ENCODE data around the gene NADSYN1.
"Not testable (repeated sequence)": the region's sequence is repeated elsewhere in the genome, so short reads cannot be mapped to it uniquely, and the experiment has no call there.

Gene NADSYN1

DNA sequence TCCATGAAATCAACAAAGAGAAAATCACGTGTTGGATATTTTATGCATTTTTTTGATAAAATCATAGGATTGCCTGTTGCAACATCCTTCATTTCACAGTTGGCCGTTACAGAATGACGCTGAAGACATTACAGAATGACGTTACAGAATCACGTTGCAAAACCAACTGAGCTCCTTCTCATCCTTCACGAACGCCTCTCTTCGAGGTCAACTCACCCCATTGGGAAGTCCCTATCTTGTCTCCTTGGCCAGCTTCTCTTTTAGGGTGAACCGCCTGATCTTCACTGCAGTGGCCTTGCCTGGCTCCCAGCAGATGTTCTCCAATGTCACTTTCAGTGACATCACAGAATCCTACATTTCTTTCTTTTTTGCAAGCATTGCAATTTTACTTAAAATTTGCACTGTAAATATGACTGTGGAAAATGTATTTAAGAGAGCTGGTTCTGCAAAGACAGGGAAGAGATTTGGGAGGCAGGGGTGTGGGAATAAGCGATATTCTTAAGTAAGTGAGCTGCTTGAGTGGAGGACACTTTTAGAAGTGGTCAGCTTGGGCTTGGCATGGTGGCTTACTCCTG is 79.1 kb downstream of the NADSYN1 start:
- DNase-seq: no peak

- DNase-seq: not testable (repeated sequence)
These were observed 82.0 kb downstream of the NADSYN1 start for GRCh38 chr11:71534711-71535608.

DNA sequence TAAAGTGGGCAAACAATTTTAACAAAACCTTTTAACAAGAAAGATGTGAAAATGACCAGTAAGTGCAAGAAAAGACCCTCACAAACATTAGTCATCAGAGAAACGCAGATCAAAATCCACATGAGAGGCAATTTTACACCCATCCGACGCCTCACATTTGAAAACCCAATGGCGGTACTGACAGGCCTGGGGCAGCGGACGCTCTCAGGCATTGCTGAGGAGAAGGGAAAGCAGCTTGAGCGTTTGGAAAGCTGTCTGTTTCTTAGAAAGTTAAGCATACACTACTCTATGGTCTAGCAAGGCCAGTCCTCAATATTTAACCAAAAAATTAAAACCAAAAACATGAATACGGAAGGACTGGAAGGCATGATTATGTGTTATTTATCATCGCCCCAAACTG is 82.8 kb downstream of the NADSYN1 start:
- no peak for DNase-seq

- DNase-seq: no peak
These were observed 84.5 kb downstream of the NADSYN1 start for GRCh38 chr11:71537537-71537936.

DNA sequence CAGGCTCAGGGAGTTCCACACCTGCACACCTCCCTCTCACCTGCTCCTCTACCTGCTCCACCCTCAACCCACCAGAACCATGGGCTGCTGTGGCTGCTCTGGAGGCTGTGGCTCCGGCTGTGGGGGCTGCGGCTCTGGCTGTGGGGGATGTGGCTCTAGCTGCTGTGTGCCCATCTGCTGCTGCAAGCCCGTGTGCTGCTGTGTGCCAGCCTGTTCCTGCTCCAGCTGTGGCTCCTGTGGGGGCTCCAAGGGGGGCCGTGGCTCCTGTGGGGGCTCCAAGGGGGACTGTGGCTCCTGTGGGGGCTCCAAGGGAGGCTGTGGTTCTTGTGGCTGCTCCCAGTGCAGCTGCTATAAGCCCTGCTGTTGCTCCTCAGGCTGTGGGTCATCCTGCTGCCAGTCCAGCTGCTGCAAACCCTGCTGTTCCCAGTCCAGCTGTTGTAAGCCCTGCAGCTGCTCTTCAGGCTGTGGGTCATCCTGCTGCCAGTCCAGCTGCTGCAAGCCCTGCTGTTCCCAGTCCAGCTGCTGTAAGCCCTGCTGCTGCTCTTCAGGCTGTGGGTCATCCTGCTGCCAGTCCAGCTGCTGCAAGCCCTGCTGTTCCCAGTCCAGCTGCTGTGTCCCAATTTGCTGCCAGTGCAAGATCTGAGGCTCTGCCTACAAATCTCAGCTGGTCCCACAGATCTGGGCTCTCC is 85.1 kb downstream of the NADSYN1 start, which contains the start of gene KRTAP5-8:
TSS of gene KRTAP5-8 (plus strand) at position 49 of the 689 bp plus-strand sequence. CDS start at position 80, 31 bp downstream.
- not testable (repeated sequence) for DNase-seq

DNA sequence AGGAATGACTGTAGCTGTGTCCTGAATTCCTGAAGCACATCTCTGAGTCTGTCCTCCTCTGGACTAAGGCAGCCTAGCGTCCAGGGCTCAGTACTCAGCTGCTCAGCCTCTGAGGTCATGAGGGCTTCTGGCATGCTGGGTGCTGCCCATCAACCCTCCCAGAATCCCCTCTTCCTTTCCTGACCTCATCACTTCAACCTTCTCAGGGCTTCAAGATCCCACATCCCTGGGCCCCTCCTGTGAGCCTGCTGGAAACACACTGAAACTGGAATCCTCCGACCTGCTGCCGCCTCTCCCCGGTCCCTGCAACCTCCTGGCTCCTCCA is 85.6 kb downstream of the NADSYN1 start:
- DNase-seq: no peak

GRCh38 chr11:71539017-71539416 is 86.0 kb downstream of the NADSYN1 start:
- DNase-seq: no peak

- DNase-seq: not testable (repeated sequence)
These were observed 87.0 kb downstream of the NADSYN1 start for GRCh38 chr11:71539971-71540370.

- DNase-seq: not testable (repeated sequence)
These were observed 87.7 kb downstream of the NADSYN1 start for GRCh38 chr11:71540521-71541304.

GRCh38 chr11:71542382-71542781 is 89.4 kb downstream of the NADSYN1 start:
- DNase-seq: no peak

DNA sequence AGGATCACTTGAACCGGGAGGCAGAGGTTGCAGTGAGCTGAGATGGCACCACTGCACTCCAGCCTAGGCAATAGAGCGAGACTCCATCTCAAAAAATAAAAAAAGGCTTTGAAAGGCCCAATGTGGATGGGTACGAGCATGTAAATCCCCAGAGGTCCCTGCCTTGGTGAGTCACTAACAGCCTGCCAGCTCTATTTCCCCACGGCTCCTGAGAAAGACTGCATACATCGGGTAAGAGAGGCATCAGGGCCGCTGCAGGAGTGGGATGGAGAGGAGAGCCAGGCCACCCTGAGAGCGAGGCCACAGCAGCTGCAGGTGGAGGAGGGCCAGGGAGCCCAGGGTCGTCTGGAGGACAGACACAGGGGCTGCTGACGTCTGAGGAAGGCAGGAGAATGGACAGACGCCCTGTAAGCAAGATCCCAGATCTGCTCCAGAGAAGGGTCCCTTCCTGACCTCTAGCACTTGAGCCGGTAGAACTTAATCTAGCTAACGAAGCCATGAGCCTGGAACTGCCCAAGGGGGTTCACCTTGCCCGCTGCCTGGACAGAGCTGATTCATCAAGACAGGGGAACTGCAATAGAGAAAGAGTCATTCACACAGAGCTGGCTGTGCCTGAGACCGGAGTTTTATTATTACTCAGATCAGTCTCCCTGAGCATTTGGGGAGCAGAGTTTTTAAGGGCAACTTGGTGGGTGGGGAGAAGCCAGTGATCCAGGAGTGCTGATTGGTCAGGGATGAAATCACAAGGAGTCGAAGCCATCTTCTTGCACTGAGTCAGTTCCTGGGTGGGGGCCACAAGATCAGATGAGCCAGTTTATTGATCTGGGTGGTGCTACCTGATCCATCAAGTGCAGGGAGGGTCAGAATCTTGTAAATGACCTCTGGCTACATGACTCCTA is 90.1 kb downstream of the NADSYN1 start:
- no peak for DNase-seq

GRCh38 chr11:71543866-71544265 is 90.9 kb downstream of the NADSYN1 start:
- DNase-seq: peak; percentile 34

DNA sequence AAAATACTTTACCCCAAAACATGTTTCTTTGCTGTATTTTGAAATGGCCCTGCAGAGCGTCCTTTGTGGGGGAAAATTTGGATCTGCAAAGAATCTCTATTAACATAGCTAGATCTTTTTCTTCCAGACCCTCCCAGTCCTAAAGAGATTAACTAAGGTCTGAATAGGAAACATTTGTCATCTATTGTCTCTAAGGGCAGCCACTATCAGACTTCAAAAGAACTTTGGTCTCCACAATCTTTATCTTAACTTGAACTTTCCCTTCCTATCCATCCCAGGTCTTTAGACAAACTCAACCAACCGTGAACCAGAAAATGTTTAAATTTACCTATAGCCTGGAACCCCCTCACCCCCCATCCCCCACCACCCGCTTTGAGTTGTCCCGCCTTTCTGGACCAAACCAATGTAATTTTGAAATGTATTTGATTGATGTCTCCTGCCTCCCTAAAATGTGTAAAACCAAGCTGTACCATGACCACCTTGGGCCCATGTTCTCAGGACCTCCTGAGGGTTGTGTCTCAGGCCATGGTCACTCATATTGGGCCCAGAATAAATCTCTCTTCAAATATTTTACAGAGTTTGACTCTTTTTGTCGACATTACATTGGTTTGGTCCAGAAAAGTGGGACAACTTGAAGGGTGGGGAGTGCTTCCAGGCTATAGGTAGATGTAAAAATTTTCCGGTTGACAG is 91.7 kb downstream of the NADSYN1 start:
- DNase-seq: no peak

DNA sequence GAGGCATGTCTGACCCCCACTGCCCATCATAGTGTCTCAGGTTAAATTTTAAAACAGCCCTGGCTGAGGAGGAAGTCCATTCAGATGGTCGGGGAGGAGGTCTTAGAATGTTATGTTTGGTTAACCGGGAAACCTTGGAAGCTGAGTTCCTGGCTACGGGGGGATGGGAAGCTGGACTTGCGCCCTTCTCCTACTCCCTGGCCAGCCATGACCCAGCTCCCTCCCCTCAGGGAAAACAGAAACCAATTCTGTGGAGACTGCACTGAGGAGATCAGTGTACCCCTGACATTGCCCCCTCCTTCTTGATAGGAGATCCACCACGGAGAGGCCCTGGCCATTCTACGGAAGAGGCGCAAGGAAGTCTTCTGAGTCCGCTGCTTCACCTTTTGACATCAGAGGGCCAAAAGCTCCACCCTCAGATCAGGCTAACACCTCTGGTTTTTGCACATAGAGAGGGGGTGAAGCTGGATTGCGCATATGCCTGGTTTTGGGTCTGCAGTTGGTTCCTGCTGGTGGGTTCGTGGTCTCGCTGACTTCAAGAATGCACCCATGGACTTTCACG is 92.5 kb downstream of the NADSYN1 start:
- no peak for DNase-seq

- DNase-seq: no peak
These were observed 95.1 kb downstream of the NADSYN1 start, which contains the start of gene KRTAP5-9 for GRCh38 chr11:71548120-71548519. TSS of gene KRTAP5-9 (plus strand) at chr11:71548420. CDS start at chr11:71548658, 238 bp downstream.

GRCh38 chr11:71548716-71549151 is 95.7 kb downstream of the NADSYN1 start:
- DNase-seq: no peak
